ENCODE measurements around the gene TNFRSF12A.

The TNFRSF12A gene

DNA sequence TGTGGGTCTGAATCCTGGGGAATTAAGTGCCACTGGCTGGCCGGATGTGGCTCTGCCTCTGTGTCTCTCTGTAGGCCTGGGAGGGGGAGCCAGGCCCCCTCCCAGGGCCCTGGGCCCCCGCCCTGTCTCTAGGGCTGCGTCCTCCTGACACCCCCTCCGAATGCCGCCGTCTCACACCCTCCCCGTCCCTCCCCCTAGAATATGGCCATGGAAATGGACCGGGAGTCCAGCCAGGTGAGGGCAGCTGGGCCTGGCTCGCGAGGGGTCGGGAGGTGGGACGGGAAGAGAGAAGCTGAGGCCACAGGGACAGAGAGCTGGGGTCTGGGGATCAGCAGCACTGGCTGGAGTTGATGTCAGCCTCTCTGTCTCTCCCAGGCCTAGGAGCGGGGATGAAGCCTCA is 23.9 kb upstream of the TNFRSF12A start:
- no peak for DNase-seq (ENCODE audit: extremely low read depth, low read depth)
- TF ChIP-seq, protein P1, sequence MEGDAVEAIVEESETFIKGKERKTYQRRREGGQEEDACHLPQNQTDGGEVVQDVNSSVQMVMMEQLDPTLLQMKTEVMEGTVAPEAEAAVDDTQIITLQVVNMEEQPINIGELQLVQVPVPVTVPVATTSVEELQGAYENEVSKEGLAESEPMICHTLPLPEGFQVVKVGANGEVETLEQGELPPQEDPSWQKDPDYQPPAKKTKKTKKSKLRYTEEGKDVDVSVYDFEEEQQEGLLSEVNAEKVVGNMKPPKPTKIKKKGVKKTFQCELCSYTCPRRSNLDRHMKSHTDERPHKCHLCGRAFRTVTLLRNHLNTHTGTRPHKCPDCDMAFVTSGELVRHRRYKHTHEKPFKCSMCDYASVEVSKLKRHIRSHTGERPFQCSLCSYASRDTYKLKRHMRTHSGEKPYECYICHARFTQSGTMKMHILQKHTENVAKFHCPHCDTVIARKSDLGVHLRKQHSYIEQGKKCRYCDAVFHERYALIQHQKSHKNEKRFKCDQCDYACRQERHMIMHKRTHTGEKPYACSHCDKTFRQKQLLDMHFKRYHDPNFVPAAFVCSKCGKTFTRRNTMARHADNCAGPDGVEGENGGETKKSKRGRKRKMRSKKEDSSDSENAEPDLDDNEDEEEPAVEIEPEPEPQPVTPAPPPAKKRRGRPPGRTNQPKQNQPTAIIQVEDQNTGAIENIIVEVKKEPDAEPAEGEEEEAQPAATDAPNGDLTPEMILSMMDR (IDR thresholded peaks at IDR 0.05; ENCODE audit: low read depth, low read length) = no peak

- DNase-seq (ENCODE audit: extremely low read depth, low read depth) = no peak
- TF ChIP-seq, protein P1 (IDR thresholded peaks at IDR 0.05; ENCODE audit: low read depth, low read length) = no peak
Measured at GRCh38 chr16:2999929-3000328, 20.2 kb upstream of the TNFRSF12A start.

- no peak for DNase-seq (ENCODE audit: extremely low read depth, low read depth)
- TF ChIP-seq, protein P1 (IDR thresholded peaks at IDR 0.05; ENCODE audit: low read depth, low read length) = no peak
Measured at GRCh38 chr16:3000540-3000939, 19.6 kb upstream of the TNFRSF12A start.

- DNase-seq (ENCODE audit: extremely low read depth, low read depth) = no peak
- TF ChIP-seq, protein P1 (IDR thresholded peaks at IDR 0.05; ENCODE audit: low read depth, low read length) = no peak
Measured at GRCh38 chr16:3001316-3001715, 18.9 kb upstream of the TNFRSF12A start.

GRCh38 chr16:3003582-3004270 is 16.4 kb upstream of the TNFRSF12A start:
- TF ChIP-seq, protein P1 (IDR thresholded peaks at IDR 0.05; ENCODE audit: low read depth, low read length) = peak; percentile 49
- peak; percentile 96 for DNase-seq (ENCODE audit: extremely low read depth, low read depth)

DNA sequence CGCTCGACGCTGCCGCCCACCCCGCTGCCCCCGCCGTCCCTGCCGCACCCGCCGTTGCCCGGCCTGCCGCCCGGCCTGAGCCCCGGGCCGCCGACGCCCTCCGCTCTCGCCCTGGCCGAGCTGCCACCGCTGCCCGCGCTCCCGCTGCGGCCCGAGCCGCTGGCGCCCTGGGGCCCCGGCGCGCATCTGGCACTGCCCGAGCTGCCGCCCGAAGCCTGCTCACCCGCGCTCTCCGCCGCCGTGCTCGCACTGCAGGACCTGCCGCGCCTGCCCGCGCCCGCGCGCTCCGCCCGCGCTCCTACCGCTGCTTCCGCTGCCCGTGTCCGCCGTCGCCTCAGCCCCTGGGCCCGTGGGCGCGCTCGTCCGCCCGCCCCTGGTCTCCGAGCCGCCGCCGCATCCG is 15.8 kb upstream of the TNFRSF12A start:
- DNase-seq (ENCODE audit: extremely low read depth, low read depth) = no peak
- TF ChIP-seq, protein P1 (IDR thresholded peaks at IDR 0.05; ENCODE audit: low read depth, low read length) = no peak

- TF ChIP-seq, protein P1 (IDR thresholded peaks at IDR 0.05; ENCODE audit: low read depth, low read length) = no peak
- DNase-seq (ENCODE audit: extremely low read depth, low read depth) = no peak
Measured at GRCh38 chr16:3004781-3005284, 15.3 kb upstream of the TNFRSF12A start.

All from AG09319 (cell line).